IPS DF 19.7 (cell line): ENCODE results near the gene VRK1.

Source experiments
- DNase-seq: peaks from one replicate; pipeline ENCODE4 v3.0.0-alpha.2; 2013; ENCODE audit warnings: low read depth, low spot score

Gene VRK1

DNA sequence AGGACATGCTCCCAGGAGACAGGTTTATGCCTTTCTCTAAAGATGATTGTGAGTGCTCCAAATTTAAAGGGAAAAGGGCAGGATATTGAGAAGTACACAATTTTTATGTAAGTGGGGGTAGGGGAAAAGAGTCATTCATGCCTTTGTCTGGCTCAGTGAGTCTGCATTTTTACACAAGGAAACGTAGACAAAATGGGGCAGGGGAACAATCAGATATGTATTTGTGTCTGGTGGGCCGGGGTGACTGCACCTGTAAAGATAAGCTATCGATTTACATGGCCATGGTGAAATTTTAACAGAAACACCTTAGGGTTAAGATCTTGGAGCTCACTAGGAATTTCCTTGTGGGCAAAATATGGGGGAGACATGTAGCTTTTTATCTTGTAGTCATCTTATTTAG, 123.6 kb downstream of the VRK1 start:
- DNase-seq = no peak

DNA sequence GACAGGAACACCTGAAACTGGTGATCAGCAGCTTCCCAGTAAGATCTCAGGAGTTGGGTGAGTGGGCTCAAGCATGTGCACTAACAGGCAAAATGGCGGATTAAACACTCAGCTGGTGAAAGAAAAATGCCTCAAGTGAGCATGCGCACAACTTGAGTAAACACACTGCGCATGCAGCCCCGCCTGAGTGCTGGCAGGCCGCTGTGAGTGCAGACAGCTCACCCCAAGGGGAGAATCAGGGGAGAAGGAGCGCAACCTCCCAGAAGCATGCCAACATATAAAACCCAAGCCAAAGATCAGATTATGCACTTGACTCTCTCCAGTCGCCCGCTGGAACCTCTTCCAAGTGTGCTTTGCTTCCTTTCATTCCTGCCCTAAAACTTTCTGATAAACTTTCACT, 125.8 kb downstream of the VRK1 start:
- no peak for DNase-seq

DNA sequence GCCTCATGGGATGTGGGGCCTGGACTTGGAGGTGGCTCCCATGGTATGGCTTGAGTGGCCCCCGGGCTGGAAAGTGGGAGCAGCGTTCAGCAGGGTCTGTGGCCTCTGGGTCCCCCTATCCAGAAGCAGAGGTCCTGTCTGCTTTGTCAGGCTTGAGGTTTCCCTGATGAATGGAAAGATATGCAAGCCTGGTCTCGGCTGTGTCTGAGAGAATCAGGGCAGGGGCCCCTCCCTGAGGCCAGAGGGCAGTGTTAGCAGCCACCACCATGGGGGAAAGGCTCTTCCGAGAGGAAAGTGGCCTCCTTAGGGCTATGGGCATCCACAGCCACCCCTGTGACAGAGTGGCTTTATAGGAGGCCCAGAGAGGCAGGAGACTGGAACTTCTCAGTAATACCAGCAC, 128.2 kb downstream of the VRK1 start:
- DNase-seq = no peak

- no peak for DNase-seq
Measured at GRCh38 chr14:96926001-96926400, 128.8 kb downstream of the VRK1 start.

DNA sequence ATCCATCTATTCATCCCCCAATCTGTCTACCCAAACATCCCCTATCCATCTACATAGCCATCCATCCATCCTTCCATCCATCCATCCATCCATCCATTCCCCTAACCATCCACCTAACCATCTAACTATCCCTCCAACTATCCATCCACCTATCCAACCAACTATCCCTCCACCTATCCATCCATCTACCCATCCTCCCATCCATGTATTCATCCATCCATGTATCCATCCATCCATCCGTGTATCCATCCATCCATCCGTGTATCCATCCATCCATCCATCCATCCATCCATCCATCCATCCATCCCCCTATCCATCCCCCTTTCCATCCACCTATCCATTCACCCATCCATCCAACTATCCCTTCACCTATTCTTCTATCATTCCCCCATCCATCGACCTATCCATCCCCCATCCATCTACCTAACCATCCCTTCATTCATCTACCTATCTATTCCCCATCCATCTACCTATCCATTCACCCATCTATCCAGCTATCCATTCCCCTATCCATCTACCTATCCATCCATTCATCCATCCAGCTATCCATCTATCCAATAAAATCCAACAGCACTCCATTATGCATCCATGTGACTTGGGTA, 131.7 kb downstream of the VRK1 start:
- DNase-seq = no peak

DNA sequence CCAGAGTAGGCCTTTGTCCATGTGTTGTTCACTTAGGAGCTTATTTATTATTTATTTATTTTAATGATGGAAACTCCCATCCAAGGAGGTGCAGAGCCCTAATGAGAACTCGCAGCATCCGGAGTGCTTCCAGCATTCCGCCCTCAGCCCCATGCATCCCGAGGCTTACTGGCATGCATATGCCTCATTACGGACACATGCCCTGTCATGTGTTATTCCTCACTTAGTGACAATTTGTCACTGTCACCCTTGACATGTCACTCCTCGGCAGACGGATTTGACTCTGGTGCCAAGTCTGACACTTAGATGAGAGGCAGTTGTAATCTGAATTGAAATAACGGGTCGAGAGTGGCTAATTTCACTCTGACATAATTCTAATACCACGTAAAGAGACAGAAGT, 132.8 kb downstream of the VRK1 start:
- no peak for DNase-seq

GRCh38 chr14:96930526-96930925, 133.3 kb downstream of the VRK1 start:
- no peak for DNase-seq
